K562 (cell line): Measurements from ENCODE around the gene FKBP9. TPM values are rescaled to one million over a fixed set of nuclear protein-coding genes. Genes with fewer than 3 reads are reported as not detected.

Experiments used
- ATAC-seq: fragments of 200-7000 bp; cut with Tn5 transposase; 3 replicates; pipeline ENCODE4 v1.9.1; 2020; ENCODE audit warnings: moderate library complexity
- BruUV-seq: library from RNA; stranded (reverse); fragments of 400-500 nt; replicated peaks from 2 replicates; lab custom pipeline; 2021; lab: Mats Ljungman, UMichigan
- CTCF ChIA-PET: fragments of 300-600 bp; formaldehyde crosslinking; extraction: SDS; loops from one replicate; lab custom pipeline; 2021; ENCODE audit warnings: low intra/inter-chr PET ratio; lab: Yijun Ruan, JAX
- POLR2A ChIA-PET: fragments of 300-600, 350-650 bp; sonication (Branson Sonifier 250); formaldehyde crosslinking; extraction: SDS; loops from one replicate; lab custom pipeline; 2021; ENCODE audit warnings: antibody characterized with exemption, inconsistent platforms; lab: Yijun Ruan, JAX
- DNase-seq, 4 experiments: peaks; one replicate each; pipeline versions ENCODE4 v3.0.0 to v3.0.0-alpha.2; 2011 to 2018; ENCODE audit warnings: low spot score in 3 of 4, mixed read lengths in 3 of 4; ENCODE audit errors: extremely low read depth in 1 of 4
- FAIRE-seq: peaks from 2 replicates; lab custom pipeline; 2011; peaks lifted over from hg19 to GRCh38; lab: Jason Lieb, UNC
- H2AFZ ChIP-seq: 2 replicates; pipeline ENCODE4 v1.6.0; 2011; ENCODE audit warnings: low read depth, low read length, control low read depth, inconsistent platforms
- H3K27ac ChIP-seq: fragments of 200-600 bp; 3 replicates; pipeline ENCODE4 v1.8.0; 2011; ENCODE audit warnings: low read depth, mild to moderate bottlenecking, control low read depth, inconsistent platforms, low read length, moderate library complexity, mixed read lengths; ENCODE audit errors: extremely low read depth
- H3K27me3 ChIP-seq, 2 experiments: fragments of 300-600 bp in 1 of 2; 2 replicates in 1 of 2; 3 replicates in 1 of 2; pipeline versions ENCODE4 v1.6.0 to v1.8.0; 2011; ENCODE audit warnings: inconsistent platforms in 2 of 2, low read length in 2 of 2, mild to moderate bottlenecking in 1 of 2, mixed read lengths in 1 of 2, moderate library complexity in 1 of 2; ENCODE audit not compliant: control insufficient read depth in 2 of 2, insufficient read depth in 2 of 2
- H3K36me3 ChIP-seq: fragments of 300-600 bp; 3 replicates; pipeline ENCODE4 v1.8.0; 2011; ENCODE audit warnings: mild to moderate bottlenecking, low read length, inconsistent platforms; ENCODE audit not compliant: control insufficient read depth, insufficient read depth
- H3K4me1 ChIP-seq, 2 experiments: fragments of 200-600 bp in 1 of 2; replicated peaks in 1 of 2; 2 replicates in 1 of 2; 3 replicates in 1 of 2; pipeline versions ENCODE4 v1.5.1 to v1.8.0; 2011; ENCODE audit warnings: inconsistent platforms in 2 of 2, low read length in 2 of 2, mild to moderate bottlenecking in 1 of 2, mixed read lengths in 1 of 2, moderate library complexity in 1 of 2; ENCODE audit not compliant: control insufficient read depth in 2 of 2, insufficient read depth in 2 of 2
- H3K4me2 ChIP-seq: 2 replicates; pipeline ENCODE4 v1.6.1; 2011; ENCODE audit warnings: low read length, control low read depth, inconsistent platforms, mixed read lengths; ENCODE audit not compliant: insufficient read depth
- H3K4me3 ChIP-seq: fragments of 200-600 bp; sonication (generic), shearing (Covaris generic); 2 replicates; pipeline ENCODE4 v1.5.1; 2016; ENCODE audit warnings: control low read depth, inconsistent platforms
- H3K79me2 ChIP-seq: fragments of 200-600 bp; 3 replicates; pipeline ENCODE4 v1.8.0; 2011; ENCODE audit warnings: low read length, inconsistent platforms; ENCODE audit not compliant: control insufficient read depth, insufficient read depth
- H3K9ac ChIP-seq, 2 experiments: 2 replicates each; pipeline versions ENCODE4 v1.6.0 to v1.6.1; 2011; ENCODE audit warnings: low read depth in 2 of 2, low read length in 2 of 2, control low read depth in 1 of 2, inconsistent platforms in 1 of 2, mild to moderate bottlenecking in 1 of 2, mixed read lengths in 1 of 2; ENCODE audit not compliant: insufficient read depth in 1 of 2
- H3K9me1 ChIP-seq: one replicate; pipeline ENCODE4 v1.6.0; 2011; ENCODE audit warnings: inconsistent platforms, mild to moderate bottlenecking, low read length, moderate library complexity; ENCODE audit not compliant: control insufficient read depth, insufficient read depth
- H3K9me3 ChIP-seq: replicated peaks from 2 replicates; pipeline ENCODE4 v1.5.1; 2011; ENCODE audit warnings: low read depth, low read length, inconsistent platforms; ENCODE audit not compliant: control insufficient read depth, insufficient read depth
- H4K20me1 ChIP-seq: replicated peaks from 2 replicates; pipeline ENCODE4 v1.6.1; 2011; ENCODE audit warnings: low read length, inconsistent platforms, mixed read lengths; ENCODE audit not compliant: control insufficient read depth, insufficient read depth
- AFF1 ChIP-seq, 2 experiments: fragments of 450-650 bp; IDR thresholded peaks; 2 replicates each; pipeline ENCODE4 v1.6.1; 2018; ENCODE audit warnings: mild to moderate bottlenecking in 2 of 2, low read depth in 1 of 2; ENCODE audit not compliant: partially characterized antibody in 2 of 2
- ESRRB ChIP-seq: fragments of 250-450 bp; sonication (Bioruptor Pico); IDR thresholded peaks from 2 replicates; pipeline ENCODE4 v1.5.0; 2020; ENCODE audit warnings: mild to moderate bottlenecking, moderate library complexity, borderline replicate concordance
- HES1 ChIP-seq: fragments of 450-650 bp; IDR thresholded peaks from 2 replicates; pipeline ENCODE4 v1.6.1; 2016; ENCODE audit warnings: low read depth, mild to moderate bottlenecking, moderate library complexity
- ILF3 ChIP-seq: fragments of 450-650 bp; IDR thresholded peaks from 2 replicates; pipeline ENCODE4 v1.6.1; 2018; ENCODE audit warnings: antibody characterized with exemption, mild to moderate bottlenecking, moderate library complexity, borderline replicate concordance
- RBM25 ChIP-seq: fragments of 200-400 bp; formaldehyde crosslinking; IDR thresholded peaks from 2 replicates; pipeline ENCODE4 v1.6.1; 2018; ENCODE audit warnings: low read length, low read depth, moderate library complexity; ENCODE audit not compliant: severe bottlenecking
- REST ChIP-seq, 2 experiments: fragments of 450-650 bp; formaldehyde crosslinking in 1 of 2; IDR thresholded peaks; 2 replicates each; pipeline versions ENCODE4 v1.4.0 to v1.6.1; 2014 to 2020; ENCODE audit warnings: mild to moderate bottlenecking in 2 of 2, borderline replicate concordance in 1 of 2, low read depth in 1 of 2
- WGBS: fragments of 100-300 bp; shearing (Covaris generic); methylation state at CpG from one replicate; pipeline ENCODE4 v1.1.6; 2016; ENCODE audit warnings: low coverage, mixed read lengths; ENCODE audit not compliant: insufficient coverage; ENCODE audit errors: missing lambda C conversion rate; 5-methylcytosine and 5-hydroxymethylcytosine counted together
- in situ Hi-C: fragments of 300-500 bp; cut with MboI; formaldehyde crosslinking; loops from 4 replicates; pipeline ENCODE4 v1.15.0; 2018; ENCODE audit warnings: inconsistent platforms, mixed read lengths
- intact Hi-C: fragments of 100-400 bp; cut with micrococcal nuclease; formaldehyde crosslinking; loops from 2 replicates; pipeline ENCODE4 v1.14.2; 2022
- polyA plus RNA-seq, 8 experiments: library from polyadenylated mRNA; depleted of rRNA in 4 of 8; stranded (reverse) in 5 of 8; unstranded in 3 of 8; fragments of >200 nt; fragmentation: Nextera tagmentation in 2 of 8; fragmentation: Illumina TruSeq in 1 of 8; extraction: Ambion mirVana in 2 of 8; extraction: Trizol in 1 of 8; gene quantifications; 2 replicates each; pipeline versions ENCODE4 v1.2.1 to v1.2.3, GENCODE V29; 2011 to 2014; ENCODE audit warnings: inconsistent platforms in 1 of 8, missing spikeins in 1 of 8
- total RNA-seq, 7 experiments: library from RNA; depleted of rRNA in 6 of 7; stranded (reverse); fragments of >200 nt in 6 of 7; fragmentation: Illumina TruSeq in 2 of 7; extraction: Trizol in 2 of 7; gene quantifications; 2 replicates each; pipeline versions ENCODE4 v1.2.1 to v1.2.3, GENCODE V29; 2011 to 2021; ENCODE audit warnings: low replicate concordance in 1 of 7

The FKBP9 gene
- total and polyA plus RNA-seq, 9 of the 15 experiments (the other 6 are each of a cell fraction or from before 2014, with no cell fraction given): 5.9 to 23.7 (median 15.8) TPM

- 67% methylated on average over 2 of the region's 2 CpGs for WGBS
- POLR2A ChIA-PET: no interaction called here
- in situ Hi-C loops: no loop called here
Observed at GRCh38 chr7:32928785-32929298, 28.4 kb upstream of the FKBP9 start.

More at GRCh38 chr7:32928785-32929298, 28.4 kb upstream of the FKBP9 start:
- Histone ChIP-seq H3K4me2 (no peak overlapping the region), H3K79me2 (peaks cover 4% of the 10 kb centered on the region; the same call in 2 of the 3 replicates), H4K20me1 (no peaks in the 10 kb centered on the region), H3K9me3 (no peaks in the 10 kb centered on the region), H3K27me3 (no peaks in the 10 kb centered on the region), H3K9ac (no peak overlapping the region), H3K4me1 (no peaks in the 10 kb centered on the region), H2AFZ (no peak overlapping the region), H3K9me1 (peaks cover 3% of the 10 kb centered on the region), H3K36me3 (peaks cover 60% of the 10 kb centered on the region), H3K4me3 (no peak overlapping the region), H3K27ac (no peak overlapping the region)
- ATAC-seq (no peak), DNase-seq (no peak), FAIRE-seq (peak; percentile 15)
- intact Hi-C loops: no loop called here
- BruUV-seq: no TSS peak
- TF ChIP-seq AFF1 (IDR thresholded peaks at IDR 0.05; ENCODE audit: low read depth in 1 of 2, partially characterized antibody in 2 of 2) (no peak), RBM25 (no peak), ESRRB (no peak), REST (IDR thresholded peaks at IDR 0.05; ENCODE audit: borderline replicate concordance) (no peak), REST (CRISPR knock-in tag; IDR thresholded peaks at IDR 0.05; ENCODE audit: low read depth) (no peak), ILF3 (no peak), HES1 (no peak)
- CTCF ChIA-PET: no interaction called here
